Thyroid gland (tissue), 4 donors: Measurements from ENCODE around the gene SLC26A6.

Source experiments
- POLR2A ChIP-seq, 2 donors: fragments of 450-650 bp; IDR thresholded peaks; one replicate each; pipeline ENCODE4 v1.6.1; 2017; ENCODE audit warnings: antibody characterized with exemption in 2 of 2, mild to moderate bottlenecking in 2 of 2, moderate library complexity in 1 of 2
- TF ChIP-seq, protein P1 (sequence below), 6 experiments: fragments of 200-600 bp in 3 of 6; fragments of 450-650 bp in 3 of 6; sonication (generic) in 3 of 6; IDR thresholded peaks; one replicate each; pipeline ENCODE4 v1.5.1; 2016 to 2019; ENCODE audit warnings: antibody characterized with exemption in 6 of 6, mild to moderate bottlenecking in 2 of 6, inconsistent platforms in 1 of 6, moderate library complexity in 1 of 6

DNA sequence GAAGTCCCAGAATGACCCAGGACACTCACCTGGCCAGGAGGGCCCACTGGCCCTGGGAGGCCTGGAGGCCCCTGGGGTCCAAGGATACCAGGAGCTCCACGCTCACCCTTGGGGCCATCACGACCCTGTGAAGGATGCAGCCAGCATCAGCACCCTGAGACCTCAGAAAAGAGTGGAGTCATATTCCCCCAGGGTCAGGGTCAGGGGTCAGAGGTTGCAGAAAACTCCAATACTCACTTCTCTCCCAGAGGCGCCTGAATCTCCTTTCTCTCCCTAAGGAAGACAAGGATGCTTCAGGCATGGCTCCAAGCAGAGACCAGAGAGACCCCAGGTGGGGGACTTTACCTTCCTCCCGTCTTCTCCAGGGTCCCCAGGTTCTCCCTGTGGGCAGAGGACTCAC, 58.6 kb downstream of the SLC26A6 start:
- TF ChIP-seq, protein P1, sequence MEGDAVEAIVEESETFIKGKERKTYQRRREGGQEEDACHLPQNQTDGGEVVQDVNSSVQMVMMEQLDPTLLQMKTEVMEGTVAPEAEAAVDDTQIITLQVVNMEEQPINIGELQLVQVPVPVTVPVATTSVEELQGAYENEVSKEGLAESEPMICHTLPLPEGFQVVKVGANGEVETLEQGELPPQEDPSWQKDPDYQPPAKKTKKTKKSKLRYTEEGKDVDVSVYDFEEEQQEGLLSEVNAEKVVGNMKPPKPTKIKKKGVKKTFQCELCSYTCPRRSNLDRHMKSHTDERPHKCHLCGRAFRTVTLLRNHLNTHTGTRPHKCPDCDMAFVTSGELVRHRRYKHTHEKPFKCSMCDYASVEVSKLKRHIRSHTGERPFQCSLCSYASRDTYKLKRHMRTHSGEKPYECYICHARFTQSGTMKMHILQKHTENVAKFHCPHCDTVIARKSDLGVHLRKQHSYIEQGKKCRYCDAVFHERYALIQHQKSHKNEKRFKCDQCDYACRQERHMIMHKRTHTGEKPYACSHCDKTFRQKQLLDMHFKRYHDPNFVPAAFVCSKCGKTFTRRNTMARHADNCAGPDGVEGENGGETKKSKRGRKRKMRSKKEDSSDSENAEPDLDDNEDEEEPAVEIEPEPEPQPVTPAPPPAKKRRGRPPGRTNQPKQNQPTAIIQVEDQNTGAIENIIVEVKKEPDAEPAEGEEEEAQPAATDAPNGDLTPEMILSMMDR (IDR thresholded peaks at IDR 0.05) = no peak
- no peak for TF ChIP-seq POLR2A (IDR thresholded peaks at IDR 0.05)
